Activated naive CD4-positive, alpha-beta T cell treated with anti-CD3 and anti-CD28 coated beads for 36 hours (primary cell): Measurements from ENCODE around the gene RXRB. TPM values are rescaled to one million over a fixed set of nuclear protein-coding genes. Genes with fewer than 3 reads are reported as not detected.

ENCODE experiments used
- microRNA-seq: library from miRNA; unstranded; fragments of <30 nt; microRNA quantifications from one replicate; pipeline ENCODE4 v1.2.0, GENCODE V29; 2022; ENCODE audit warnings: borderline microRNAs expressed, borderline replicate concordance
- total RNA-seq, 2 experiments: library from RNA; stranded (reverse); gene quantifications; one replicate each; pipeline ENCODE4 v1.2.3, GENCODE V29; 2021

Gene RXRB
- total RNA-seq, 2 experiments from 2014 or later = 50.4 to 50.6 TPM

Small RNA genes lying within 50 kb of the gene (microRNA-seq; reads per million reads assigned to microRNA genes)
- gene MIR219A1 = 18.1 reads per million, percentile 32 among the genes with 10 or more reads in this experiment

Other genes with a start within 250 kb of the RXRB start
- gene HLA-DMA, start 247.6 kb downstream of the RXRB start, total RNA-seq = 10 to 100 TPM; 12.7 to 14.5 TPM
- gene BRD2, start 232.1 kb downstream of the RXRB start, total RNA-seq = 100 to 1,000 TPM; 168 to 197 TPM
- gene HLA-DOA, start 191.1 kb downstream of the RXRB start, total RNA-seq = 1 to 10 TPM; 1.4 to 1.6 TPM
- gene HLA-DPA1, start 127.0 kb downstream of the RXRB start, total RNA-seq = 10 to 100 TPM; 12.1 to 15.3 TPM
- gene HLA-DPB1, start 124.7 kb downstream of the RXRB start, total RNA-seq = 1 to 10 TPM; 2.8 to 4.0 TPM
- 1 to 10 TPM in 1 of 2 experiments, under 1 TPM in 1; 0.88 to 1.4 TPM for gene COL11A2, start 8.2 kb downstream of the RXRB start, total RNA-seq
- gene SLC39A7, start 202 bp upstream of the RXRB start, total RNA-seq = 10 to 100 TPM; 35.9 to 39.5 TPM
- 10 to 100 TPM; 31.3 to 33.5 TPM for gene HSD17B8, start 4.0 kb upstream of the RXRB start, total RNA-seq
- 10 to 100 TPM; 17.1 to 18.2 TPM for gene RING1, start 7.8 kb upstream of the RXRB start, total RNA-seq
- 10 to 100 TPM; 30.3 to 31.0 TPM for gene VPS52, start 71.2 kb upstream of the RXRB start, total RNA-seq
- gene RPS18, start 71.4 kb upstream of the RXRB start, total RNA-seq = 1,000 to 10,000 TPM; 5,497 to 5,551 TPM
- 1 to 10 TPM; 4.4 TPM for gene B3GALT4, start 76.5 kb upstream of the RXRB start, total RNA-seq
- 10 to 100 TPM; 42.5 to 42.9 TPM for gene WDR46, start 88.6 kb upstream of the RXRB start, total RNA-seq
- 10 to 100 TPM; 67.9 to 81.3 TPM for gene PFDN6, start 88.9 kb upstream of the RXRB start, total RNA-seq
- 10 to 100 TPM; 23.8 to 27.8 TPM for gene RGL2, start 98.3 kb upstream of the RXRB start, total RNA-seq
- 100 to 1,000 TPM; 184 TPM for gene TAPBP, start 113.4 kb upstream of the RXRB start, total RNA-seq
- 1 to 10 TPM; 8.8 to 9.0 TPM for gene ZBTB22, start 117.1 kb upstream of the RXRB start, total RNA-seq
- gene DAXX, start 122.3 kb upstream of the RXRB start, total RNA-seq = 10 to 100 TPM; 48.1 to 55.1 TPM
- gene KIFC1, start 191.2 kb upstream of the RXRB start, total RNA-seq = 100 to 1,000 TPM; 107 TPM
- gene PHF1, start 210.3 kb upstream of the RXRB start, total RNA-seq = 10 to 100 TPM; 31.0 to 32.3 TPM
- gene CUTA, start 217.4 kb upstream of the RXRB start, total RNA-seq = 100 to 1,000 TPM; 163 to 181 TPM
- gene SYNGAP1, start 219.4 kb upstream of the RXRB start, total RNA-seq = 10 to 100 TPM; 35.1 to 42.2 TPM